CD4-positive, CD25-positive, alpha-beta regulatory T cell (primary cell): Measurements from ENCODE around the gene C19orf47. TPM values are rescaled to one million over a fixed set of nuclear protein-coding genes. Genes with fewer than 3 reads are reported as not detected.

ENCODE experiments used
- ATAC-seq, 2 donors: fragments of 150-1000 bp; cut with Tn5 transposase; one replicate each; pipeline ENCODE4 v1.10.0; 2021; ENCODE audit warnings: low read depth in 2 of 2, moderate number of reproducible peaks in 2 of 2, moderate library complexity in 1 of 2
- DNase-seq, 3 donors: peaks; one replicate each; pipeline versions ENCODE4 v3.0.0 to v3.0.0-alpha.2; 2012 to 2022; ENCODE audit warnings: mixed read lengths in 1 of 3
- H3K27ac ChIP-seq: one replicate; pipeline ENCODE4 v1.7.0; 2013; ENCODE audit warnings: mild to moderate bottlenecking, low read length; ENCODE audit not compliant: insufficient read depth, poor library complexity, severe bottlenecking
- H3K27me3 ChIP-seq: one replicate; pipeline ENCODE4 v1.7.0; 2013; ENCODE audit warnings: low read length; ENCODE audit not compliant: control insufficient read depth, insufficient read depth
- H3K36me3 ChIP-seq: one replicate; pipeline ENCODE4 v1.7.0; 2013; ENCODE audit warnings: mild to moderate bottlenecking, low read length, moderate library complexity; ENCODE audit not compliant: control insufficient read depth, insufficient read depth
- H3K4me1 ChIP-seq: 2 replicates; pipeline ENCODE4 v1.7.0; 2013; ENCODE audit warnings: mild to moderate bottlenecking, low read length; ENCODE audit not compliant: insufficient read depth, control insufficient read depth, poor library complexity, severe bottlenecking
- H3K4me3 ChIP-seq: one replicate; pipeline ENCODE4 v1.7.0; 2013; ENCODE audit warnings: low read depth, mild to moderate bottlenecking, low read length, moderate library complexity
- H3K9me3 ChIP-seq, 2 experiments: 1 replicate in 1 of 2; 2 replicates in 1 of 2; pipeline ENCODE4 v1.7.0; 2013; ENCODE audit warnings: low read length in 2 of 2, mild to moderate bottlenecking in 1 of 2, moderate library complexity in 1 of 2; ENCODE audit not compliant: control insufficient read depth in 2 of 2
- H3K27ac Mint-ChIP-seq, 3 donors: one replicate each; pipeline ENCODE4 v1.8.0; 2020 to 2022; ENCODE audit warnings: mild to moderate bottlenecking in 3 of 3, mixed read lengths in 3 of 3, moderate library complexity in 2 of 3
- H3K27me3 Mint-ChIP-seq: one replicate; pipeline ENCODE4 v1.8.0; 2022; ENCODE audit warnings: mild to moderate bottlenecking, mixed read lengths
- H3K36me3 Mint-ChIP-seq: one replicate; pipeline ENCODE4 v1.8.0; 2020; ENCODE audit warnings: mixed read lengths
- H3K4me1 Mint-ChIP-seq, 4 donors: one replicate each; pipeline ENCODE4 v1.8.0; 2020 to 2022; ENCODE audit warnings: mixed read lengths in 4 of 4, mild to moderate bottlenecking in 1 of 4
- H3K4me3 Mint-ChIP-seq, 4 donors: one replicate each; pipeline ENCODE4 v1.8.0; 2020 to 2022; ENCODE audit warnings: mild to moderate bottlenecking in 4 of 4, mixed read lengths in 4 of 4, moderate library complexity in 3 of 4
- H3K9me3 Mint-ChIP-seq, 7 donors: one replicate each; pipeline ENCODE4 v1.8.0; 2020 to 2022; ENCODE audit warnings: mixed read lengths in 7 of 7, mild to moderate bottlenecking in 3 of 7, moderate library complexity in 2 of 7
- polyA plus RNA-seq, 4 donors: library from polyadenylated mRNA; unstranded; fragments of 300-500 nt; fragmentation: Illumina TruSeq; gene quantifications; one replicate each; pipeline ENCODE4 v1.2.3, GENCODE V29; 2021
- total RNA-seq: library from RNA; stranded (reverse); gene quantifications from one replicate; pipeline ENCODE4 v1.2.3, GENCODE V29; 2022

C19orf47 gene
- total and polyA plus RNA-seq, 5 donors from 2014 or later, result 5.9 to 12.4 (median 6.8) TPM

GRCh38 chr19:40355975-40356680 is 7.9 kb upstream of the C19orf47 start:
- Mint-ChIP-seq H3K4me3 (peak overlapping the region in 1 of 4 donors; percentile 26), H3K9me3 (no peaks in the 10 kb centered on the region), H3K27me3 (no peaks in the 10 kb centered on the region), H3K27ac (peak overlapping the region in 2 of 3 donors; percentile 9 to 67), H3K4me1 (peaks cover 0 to 19% (median 9%) of the 10 kb centered on the region in 4 donors), H3K36me3 (peaks cover 17% of the 10 kb centered on the region)
- Histone ChIP-seq H3K27ac (no peak overlapping the region), H3K4me3 (no peak overlapping the region), H3K36me3 (no peaks in the 10 kb centered on the region), H3K27me3 (no peaks in the 10 kb centered on the region), H3K9me3 (no peaks in the 10 kb centered on the region), H3K4me1 (no peaks in the 10 kb centered on the region)
- DNase-seq (no peak), ATAC-seq (no peak)

- ATAC-seq, result no peak
- peak in 2 of 3 donors; percentile 9 to 47 for DNase-seq
- H3K9me3 ChIP-seq, result no peaks in the 10 kb centered on the region
- no peaks in the 10 kb centered on the region for H3K27me3 Mint-ChIP-seq
- peaks cover 6 to 47% (median 23%) of the 10 kb centered on the region in 4 donors for H3K4me1 Mint-ChIP-seq
- no peaks in the 10 kb centered on the region for H3K27me3 ChIP-seq
- H3K9me3 Mint-ChIP-seq, result no peaks in the 10 kb centered on the region
- H3K4me3 Mint-ChIP-seq, result peak overlapping the region; percentile 94 to 99 (median 95)
- peak overlapping the region in 2 of 3 donors; percentile 92 to 94 for H3K27ac Mint-ChIP-seq
- peak overlapping the region; percentile 97 for H3K4me3 ChIP-seq
- H3K27ac ChIP-seq, result peak overlapping the region; percentile 82
- no peaks in the 10 kb centered on the region for H3K36me3 ChIP-seq
- peaks cover 20% of the 10 kb centered on the region for H3K4me1 ChIP-seq
- peaks cover 6% of the 10 kb centered on the region for H3K36me3 Mint-ChIP-seq
Measured at GRCh38 chr19:40348961-40349507, 837 bp upstream of the C19orf47 start.

- Mint-ChIP-seq H3K27me3 (no peaks in the 10 kb centered on the region), H3K4me3 (peak overlapping the region in 2 of 4 donors; percentile 5 to 54), H3K4me1 (peaks cover 6 to 52% (median 29%) of the 10 kb centered on the region in 4 donors), H3K9me3 (no peaks in the 10 kb centered on the region), H3K27ac (no peak overlapping the region), H3K36me3 (peaks cover 16% of the 10 kb centered on the region)
- Histone ChIP-seq H3K9me3 (no peaks in the 10 kb centered on the region), H3K36me3 (peaks cover 10% of the 10 kb centered on the region), H3K4me1 (peaks cover 18% of the 10 kb centered on the region), H3K27ac (no peak overlapping the region), H3K27me3 (no peaks in the 10 kb centered on the region), H3K4me3 (no peak overlapping the region)
- ATAC-seq (no peak), DNase-seq (no peak)
Measured at GRCh38 chr19:40344422-40344821, 3.8 kb downstream of the C19orf47 start.

- H3K27me3 Mint-ChIP-seq, result no peaks in the 10 kb centered on the region
- no peak overlapping the region for H3K4me3 ChIP-seq
- no peaks in the 10 kb centered on the region for H3K9me3 ChIP-seq
- peaks cover 8% of the 10 kb centered on the region for H3K4me1 ChIP-seq
- no peak overlapping the region for H3K27ac ChIP-seq
- H3K4me3 Mint-ChIP-seq, result no peak overlapping the region
- ATAC-seq, result no peak
- peaks cover 4 to 43% (median 19%) of the 10 kb centered on the region in 4 donors for H3K4me1 Mint-ChIP-seq
- H3K36me3 ChIP-seq, result peaks cover 15% of the 10 kb centered on the region
- H3K27me3 ChIP-seq, result no peaks in the 10 kb centered on the region
- no peak for DNase-seq
- no peaks in the 10 kb centered on the region for H3K9me3 Mint-ChIP-seq
- peak overlapping the region in 1 of 3 donors; percentile 20 for H3K27ac Mint-ChIP-seq
- H3K36me3 Mint-ChIP-seq, result peaks cover 18% of the 10 kb centered on the region
Measured at GRCh38 chr19:40342644-40343311, 5.4 kb downstream of the C19orf47 start.

GRCh38 chr19:40341601-40342482 is 6.4 kb downstream of the C19orf47 start:
- ATAC-seq (no peak), DNase-seq (no peak)
- H3K27ac ChIP-seq, result no peak overlapping the region
- H3K4me3 ChIP-seq, result no peak overlapping the region
- Mint-ChIP-seq H3K9me3 (no peaks in the 10 kb centered on the region), H3K4me3 (peak overlapping the region in 1 of 4 donors; percentile 22), H3K27ac (no peak overlapping the region), H3K27me3 (no peaks in the 10 kb centered on the region), H3K36me3 (peaks cover 18% of the 10 kb centered on the region), H3K4me1 (peaks cover 0 to 35% (median 12%) of the 10 kb centered on the region in 4 donors)
- no peaks in the 10 kb centered on the region for H3K4me1 ChIP-seq
- peaks cover 17% of the 10 kb centered on the region for H3K36me3 ChIP-seq
- H3K9me3 ChIP-seq, result no peaks in the 10 kb centered on the region
- H3K27me3 ChIP-seq, result no peaks in the 10 kb centered on the region

- no peak overlapping the region for H3K4me3 ChIP-seq
- H3K27ac ChIP-seq, result no peak overlapping the region
- H3K9me3 ChIP-seq, result no peaks in the 10 kb centered on the region
- H3K4me1 Mint-ChIP-seq, result peaks cover 0 to 22% (median 12%) of the 10 kb centered on the region in 4 donors
- ATAC-seq (no peak), DNase-seq (no peak)
- H3K9me3 Mint-ChIP-seq, result no peaks in the 10 kb centered on the region
- H3K36me3 ChIP-seq, result peaks cover 35% of the 10 kb centered on the region
- H3K27ac Mint-ChIP-seq, result no peak overlapping the region
- peaks cover 25% of the 10 kb centered on the region for H3K36me3 Mint-ChIP-seq
- no peaks in the 10 kb centered on the region for H3K27me3 ChIP-seq
- H3K4me1 ChIP-seq, result no peaks in the 10 kb centered on the region
- H3K27me3 Mint-ChIP-seq, result no peaks in the 10 kb centered on the region
- no peak overlapping the region for H3K4me3 Mint-ChIP-seq
Measured at GRCh38 chr19:40339018-40339728, 9.0 kb downstream of the C19orf47 start.

- no peaks in the 10 kb centered on the region for H3K27me3 ChIP-seq
- H3K4me3 ChIP-seq, result no peak overlapping the region
- H3K4me3 Mint-ChIP-seq, result no peak overlapping the region
- no peaks in the 10 kb centered on the region for H3K4me1 ChIP-seq
- no peaks in the 10 kb centered on the region for H3K9me3 Mint-ChIP-seq
- peaks cover 47% of the 10 kb centered on the region for H3K36me3 ChIP-seq
- peaks cover 31% of the 10 kb centered on the region for H3K36me3 Mint-ChIP-seq
- ATAC-seq (no peak), DNase-seq (no peak)
- peaks cover 0 to 14% (median 8%) of the 10 kb centered on the region in 4 donors for H3K4me1 Mint-ChIP-seq
- no peak overlapping the region for H3K27ac Mint-ChIP-seq
- H3K27me3 Mint-ChIP-seq, result no peaks in the 10 kb centered on the region
- no peaks in the 10 kb centered on the region for H3K9me3 ChIP-seq
- H3K27ac ChIP-seq, result no peak overlapping the region
Measured at GRCh38 chr19:40337594-40337993, 10.6 kb downstream of the C19orf47 start.
